Naive thymus-derived CD4-positive, alpha-beta T cell (primary cell): ENCODE data around the gene TMEM14C. TPM values are rescaled to one million over a fixed set of nuclear protein-coding genes. Genes with fewer than 3 reads are reported as not detected.

Experiments used
- ATAC-seq: fragments of 150-1000 bp; cut with Tn5 transposase; 2 replicates; pipeline ENCODE4 v1.10.0; 2021; ENCODE audit warnings: mild to moderate bottlenecking, moderate library complexity
- CTCF ChIA-PET: fragments of 350-600 bp; sonication (Branson Sonifier 250); formaldehyde crosslinking; loops from one replicate; lab custom pipeline; 2021; ENCODE audit warnings: antibody characterized with exemption; lab: Charles Lee
- POLR2A ChIA-PET: fragments of 350-600 bp; sonication (Branson Sonifier 250); formaldehyde crosslinking; loops from one replicate; lab custom pipeline; 2021; ENCODE audit warnings: antibody characterized with exemption, inconsistent platforms; lab: Charles Lee
- DNase-seq, 9 donors: peaks; one replicate each; pipeline versions ENCODE4 v3.0.0 to v3.0.0-alpha.2; 2020 to 2022; ENCODE audit warnings: mixed read lengths in 1 of 9
- H3K27ac ChIP-seq: one replicate; pipeline ENCODE4 v1.7.0; 2013; ENCODE audit warnings: mild to moderate bottlenecking, low read depth, low read length, moderate library complexity
- H3K27me3 ChIP-seq, 2 donors: one replicate each; pipeline ENCODE4 v1.7.0; 2013; ENCODE audit warnings: low read length in 2 of 2, mild to moderate bottlenecking in 2 of 2, moderate library complexity in 2 of 2; ENCODE audit not compliant: control insufficient read depth in 2 of 2, insufficient read depth in 2 of 2
- H3K36me3 ChIP-seq, 3 experiments: 1 replicate in 2 of 3; 2 replicates in 1 of 3; pipeline ENCODE4 v1.7.0; 2013; ENCODE audit warnings: low read length in 3 of 3, mild to moderate bottlenecking in 3 of 3, moderate library complexity in 1 of 3; ENCODE audit not compliant: insufficient read depth in 3 of 3, control insufficient read depth in 2 of 3
- H3K4me1 ChIP-seq, 2 donors: one replicate each; pipeline ENCODE4 v1.7.0; 2013; ENCODE audit warnings: low read length in 2 of 2, mild to moderate bottlenecking in 2 of 2, moderate library complexity in 1 of 2; ENCODE audit not compliant: control insufficient read depth in 2 of 2, insufficient read depth in 2 of 2
- H3K4me3 ChIP-seq: 2 replicates; pipeline ENCODE4 v1.7.0; 2013; ENCODE audit warnings: mild to moderate bottlenecking, low read length
- H3K9me3 ChIP-seq, 3 experiments: 1 replicate in 2 of 3; 2 replicates in 1 of 3; pipeline ENCODE4 v1.7.0; 2013; ENCODE audit warnings: low read length in 3 of 3; ENCODE audit not compliant: control insufficient read depth in 2 of 3
- H3K27ac Mint-ChIP-seq, 9 donors: one replicate each; pipeline ENCODE4 v1.8.0; 2020 to 2022; ENCODE audit warnings: mixed read lengths in 9 of 9, mild to moderate bottlenecking in 8 of 9, moderate library complexity in 5 of 9, inconsistent platforms in 2 of 9
- H3K27me3 Mint-ChIP-seq, 5 donors: one replicate each; pipeline ENCODE4 v1.8.0; 2021 to 2022; ENCODE audit warnings: mixed read lengths in 5 of 5, mild to moderate bottlenecking in 1 of 5
- H3K36me3 Mint-ChIP-seq, 5 donors: one replicate each; pipeline ENCODE4 v1.8.0; 2020 to 2022; ENCODE audit warnings: mixed read lengths in 5 of 5, mild to moderate bottlenecking in 3 of 5, inconsistent platforms in 1 of 5
- H3K4me1 Mint-ChIP-seq, 7 donors: one replicate each; pipeline ENCODE4 v1.8.0; 2020 to 2022; ENCODE audit warnings: mixed read lengths in 7 of 7, mild to moderate bottlenecking in 3 of 7, inconsistent platforms in 1 of 7
- H3K4me3 Mint-ChIP-seq, 10 donors: one replicate each; pipeline ENCODE4 v1.8.0; 2020 to 2022; ENCODE audit warnings: mild to moderate bottlenecking in 10 of 10, mixed read lengths in 10 of 10, moderate library complexity in 6 of 10, inconsistent platforms in 2 of 10
- H3K9me3 Mint-ChIP-seq, 11 donors: one replicate each; pipeline ENCODE4 v1.8.0; 2020 to 2022; ENCODE audit warnings: mixed read lengths in 11 of 11, mild to moderate bottlenecking in 4 of 11, inconsistent platforms in 1 of 11, moderate library complexity in 1 of 11
- intact Hi-C, 2 donors: fragments of 100-400 bp; cut with micrococcal nuclease; formaldehyde crosslinking; loops; one replicate each; pipeline ENCODE4 v1.15.1; 2023
- polyA plus RNA-seq, 2 donors: library from polyadenylated mRNA; unstranded; fragments of 300-500 nt; fragmentation: Illumina TruSeq; gene quantifications; one replicate each; pipeline ENCODE4 v1.2.3, GENCODE V29; 2021
- total RNA-seq, 6 experiments: library from RNA in 5 of 6; stranded (reverse) in 5 of 6; gene quantifications; 1 replicate in 5 of 6; 2 replicates in 1 of 6; pipeline ENCODE4 v1.2.3 and lab custom pipeline; 2021 to 2026

TMEM14C gene
- total and polyA plus RNA-seq, 7 experiments from 2014 or later: 20.2 to 172 (median 40.4) TPM

DNA sequence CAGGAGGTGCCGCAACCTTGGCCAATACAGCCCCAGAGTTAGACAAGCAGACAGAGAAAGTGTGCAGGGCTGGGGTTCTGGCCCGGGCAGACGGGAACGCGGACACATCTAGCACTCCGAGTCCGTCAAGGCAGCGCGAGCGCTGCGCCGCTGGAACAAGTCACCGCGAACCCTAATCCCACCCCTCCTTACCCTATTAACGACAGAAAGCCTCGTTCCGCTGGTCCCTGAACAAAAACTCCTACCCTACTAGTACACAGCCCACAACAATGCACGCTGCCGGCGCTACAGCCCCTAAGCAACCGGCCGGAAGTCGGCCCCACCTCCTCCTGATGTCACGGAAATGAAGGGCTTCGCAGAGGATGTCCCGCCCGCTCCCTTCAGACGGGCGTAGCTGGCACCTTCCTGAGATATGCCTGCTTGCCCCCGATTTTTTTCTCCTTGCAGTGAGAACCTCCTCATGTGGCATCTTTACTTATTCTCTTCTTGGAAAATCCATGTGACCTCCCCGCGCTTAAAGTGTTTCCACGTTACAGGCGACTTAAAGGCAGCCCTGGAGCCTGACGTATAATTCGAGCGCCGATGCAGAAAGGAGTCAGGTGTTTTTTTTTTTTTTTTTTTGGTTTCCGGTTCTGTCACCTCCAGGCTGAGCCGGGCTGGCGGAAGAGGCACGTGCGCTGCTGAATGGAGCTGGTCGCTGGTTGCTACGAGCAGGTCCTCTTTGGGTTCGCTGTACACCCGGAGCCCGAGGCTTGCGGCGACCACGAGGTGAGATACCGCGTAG is 28.4 kb upstream of the TMEM14C start, which contains the start of the genes C6orf52 and PAK1IP1:
Gene C6orf52 (minus strand): TSS at position 315 of the 784 bp plus-strand sequence. CDS start 7,066 bp downstream, outside the sequence.
Gene PAK1IP1 (plus strand): TSS at position 671 of the 784 bp plus-strand sequence. CDS start 14 bp downstream, at position 685.
- Histone ChIP-seq H3K4me3 (peak within 1 kb of the TSS; percentile 99), H3K9me3 (no peaks in the 10 kb centered on the region), H3K27ac (peak within 1 kb of the TSS; percentile 90), H3K36me3 (peaks cover 0 to 23% (median 0%) of the 10 kb centered on the region in 3 experiments), H3K27me3 (no peaks in the 10 kb centered on the region), H3K4me1 (peaks cover 13 to 18% of the 10 kb centered on the region in 2 donors)
- ATAC-seq: peak; percentile 95
- Mint-ChIP-seq H3K9me3 (peaks cover 0 to 8% (median 0%) of the 10 kb centered on the region in 11 donors), H3K4me1 (peaks cover 20 to 52% (median 49%) of the 10 kb centered on the region in 7 donors), H3K4me3 (peak within 1 kb of the TSS; percentile 88 to 98 (median 94)), H3K27ac (peak within 1 kb of the TSS; percentile 99 to 100 (median 100)), H3K36me3 (peaks cover 5 to 18% (median 11%) of the 10 kb centered on the region in 5 donors), H3K27me3 (peaks cover 0 to 4% (median 0%) of the 10 kb centered on the region in 5 donors)
- intact Hi-C loops: loop anchor here (1.0 to 10.0 kb wide), 15 partner anchors 29 to 1318 kb away; partner anchors contain the start of genes MAK (in 2 of the 2), TMEM14B (in 2 of the 2), TMEM14C (in 2 of the 2) and HIVEP1 (in 1 of the 2)
- peak; percentile 77 to 97 (median 96) for DNase-seq
- ChIA-PET CTCF (interaction anchor here (0.6 kb wide), 1 partner anchor 47 kb away, joined by 3 read pairs; no protein-coding TSS in a partner anchor), POLR2A (interaction anchor here (0.6 to 2.9 kb wide), 18 partner anchors 8 to 1394 kb away, joined by 3 to 46 read pairs (median 3); partner anchors contain the start of genes SMIM13, TMEM14B and TMEM14C)

DNA sequence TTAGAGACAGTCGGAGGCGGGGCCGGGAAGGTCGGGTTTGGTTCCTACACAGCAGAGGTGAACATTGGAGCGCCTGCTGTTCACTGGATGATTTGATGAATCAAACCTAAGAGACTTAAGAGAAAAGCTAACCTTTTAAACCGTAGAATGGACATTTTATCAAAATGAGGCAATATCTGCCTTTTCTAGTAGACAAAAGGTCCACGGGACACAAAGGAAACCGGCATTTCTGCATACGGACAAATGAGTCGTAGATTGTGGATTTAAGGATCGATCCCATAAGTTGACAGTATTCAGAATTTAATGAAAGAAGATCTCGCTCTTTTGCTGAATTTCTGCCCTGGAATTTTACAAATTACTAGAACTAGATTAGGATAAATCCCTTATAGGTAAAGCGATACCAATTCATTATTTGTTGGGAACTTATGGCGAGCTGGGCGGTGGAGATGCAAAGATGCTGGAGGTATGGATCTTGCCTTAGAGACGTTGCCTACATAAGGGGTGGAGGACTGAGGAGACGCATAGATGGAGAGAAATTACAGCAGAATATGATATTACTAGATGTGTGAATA is 27.7 kb upstream of the TMEM14C start:
- H3K36me3 ChIP-seq: peaks cover 0 to 28% (median 0%) of the 10 kb centered on the region in 3 experiments
- H3K4me3 ChIP-seq: peak overlapping the region; percentile 99
- POLR2A ChIA-PET: interaction anchor here (0.6 to 2.9 kb wide), 14 partner anchors 8 to 1394 kb away, joined by 3 to 46 read pairs (median 4); partner anchors contain the start of genes NEDD9, SMIM13, TMEM14B and TMEM14C
- Mint-ChIP-seq H3K4me3 (peak overlapping the region; percentile 88 to 98 (median 94)), H3K9me3 (peaks cover 0 to 8% (median 0%) of the 10 kb centered on the region in 11 donors), H3K27me3 (peaks cover 0 to 4% (median 0%) of the 10 kb centered on the region in 5 donors), H3K27ac (peak overlapping the region; percentile 99 to 100 (median 100)), H3K36me3 (peaks cover 5 to 19% (median 12%) of the 10 kb centered on the region in 5 donors), H3K4me1 (peaks cover 20 to 52% (median 49%) of the 10 kb centered on the region in 7 donors)
- peak overlapping the region; percentile 90 for H3K27ac ChIP-seq
- ATAC-seq: no peak
- CTCF ChIA-PET: interaction anchor here (0.6 kb wide), 1 partner anchor 47 kb away, joined by 3 read pairs; no protein-coding TSS in a partner anchor
- H3K4me1 ChIP-seq: peaks cover 13 to 18% of the 10 kb centered on the region in 2 donors
- no peaks in the 10 kb centered on the region for H3K27me3 ChIP-seq
- no peak for DNase-seq
- H3K9me3 ChIP-seq: no peaks in the 10 kb centered on the region
- intact Hi-C loops: loop anchor here in 1 of 2 donors (1.0 to 10.0 kb wide), 4 partner anchors 28 to 540 kb away; partner anchors contain the start of genes NEDD9, SMIM13 and TMEM14C

DNA sequence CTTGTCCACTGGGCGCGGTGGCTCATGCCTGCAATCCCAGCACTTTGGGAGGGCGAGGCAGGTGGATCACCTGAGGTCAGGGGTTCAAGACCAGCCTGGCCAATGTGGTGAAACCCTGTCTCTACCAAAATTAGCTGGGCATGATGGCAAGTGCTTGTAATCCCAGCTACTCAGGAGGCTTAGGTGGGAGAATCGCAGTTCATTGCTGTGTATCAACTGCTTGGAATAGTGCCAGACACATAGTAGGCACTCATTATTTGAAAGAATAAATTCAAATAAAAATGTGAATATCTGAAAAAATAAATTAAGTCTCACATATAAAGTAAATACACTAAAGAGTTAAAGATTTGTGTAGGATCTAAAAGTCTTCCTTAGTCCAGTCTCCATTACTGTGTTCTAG is 26.2 kb upstream of the TMEM14C start:
- no peaks in the 10 kb centered on the region for H3K27me3 ChIP-seq
- H3K36me3 Mint-ChIP-seq: peaks cover 9 to 25% (median 23%) of the 10 kb centered on the region in 5 donors
- intact Hi-C loops: loop anchor here in 1 of 2 donors (10.0 kb wide), 1 partner anchor 538 kb away; the partner anchor contains the start of gene NEDD9
- H3K36me3 ChIP-seq: peaks cover 0 to 41% (median 0%) of the 10 kb centered on the region in 3 experiments
- DNase-seq (no peak), ATAC-seq (no peak)
- POLR2A ChIA-PET: interaction anchor here (2.9 kb wide), 2 partner anchors 24 to 51 kb away, joined by 28 to 46 read pairs; partner anchors contain the start of genes TMEM14B and TMEM14C
- H3K4me1 ChIP-seq: peaks cover 13 to 18% of the 10 kb centered on the region in 2 donors
- peaks cover 0 to 8% (median 0%) of the 10 kb centered on the region in 11 donors for H3K9me3 Mint-ChIP-seq
- no peaks in the 10 kb centered on the region for H3K9me3 ChIP-seq
- CTCF ChIA-PET: no interaction called here
- H3K4me1 Mint-ChIP-seq: peaks cover 21 to 61% (median 57%) of the 10 kb centered on the region in 7 donors
- peak overlapping the region in 7 of 10 donors; percentile 47 to 95 (median 92) for H3K4me3 Mint-ChIP-seq
- peak overlapping the region in 5 of 9 donors; percentile 21 to 74 (median 71) for H3K27ac Mint-ChIP-seq
- peaks cover 0 to 4% (median 0%) of the 10 kb centered on the region in 5 donors for H3K27me3 Mint-ChIP-seq
- H3K4me3 ChIP-seq: no peak overlapping the region
- no peak overlapping the region for H3K27ac ChIP-seq

DNA sequence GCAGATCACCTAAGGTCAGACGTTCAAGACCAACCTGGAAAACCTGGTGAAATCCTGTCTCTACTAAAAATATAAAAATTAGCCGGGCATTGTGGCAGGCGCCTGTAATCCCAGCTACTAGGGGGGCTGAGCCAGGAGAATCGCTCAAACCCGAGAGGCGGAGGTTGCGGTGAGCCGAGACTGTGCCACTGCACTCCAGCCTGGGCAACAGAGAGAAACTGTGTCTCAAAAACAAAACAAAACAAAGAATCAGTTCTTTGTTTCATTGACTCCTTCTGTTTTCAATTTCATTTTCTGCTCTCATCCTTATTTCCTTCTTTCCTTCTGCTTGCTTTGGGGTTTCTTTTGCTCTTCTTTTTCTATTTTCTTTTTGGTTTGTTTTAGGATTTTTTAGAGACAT is 8.9 kb upstream of the TMEM14C start:
- peaks cover 0 to 3% (median 0%) of the 10 kb centered on the region in 3 experiments for H3K9me3 ChIP-seq
- DNase-seq (no peak), ATAC-seq (no peak)
- Mint-ChIP-seq H3K4me1 (peaks cover 0 to 20% (median 0%) of the 10 kb centered on the region in 7 donors), H3K27me3 (no peaks in the 10 kb centered on the region), H3K27ac (peak overlapping the region in 2 of 9 donors; percentile 47 to 68), H3K4me3 (no peak overlapping the region), H3K36me3 (peaks cover 0 to 24% (median 3%) of the 10 kb centered on the region in 5 donors), H3K9me3 (peaks cover 0 to 6% (median 0%) of the 10 kb centered on the region in 11 donors)
- ChIA-PET CTCF (no interaction called here), POLR2A (interaction anchor here (0.7 kb wide), 1 partner anchor 60 kb away, joined by 5 read pairs; no protein-coding TSS in a partner anchor)
- no peaks in the 10 kb centered on the region for H3K27me3 ChIP-seq
- H3K27ac ChIP-seq: no peak overlapping the region
- peaks cover 0 to 4% (median 3%) of the 10 kb centered on the region in 3 experiments for H3K36me3 ChIP-seq
- H3K4me1 ChIP-seq: no peaks in the 10 kb centered on the region
- intact Hi-C loops: no loop called here
- H3K4me3 ChIP-seq: no peak overlapping the region

DNA sequence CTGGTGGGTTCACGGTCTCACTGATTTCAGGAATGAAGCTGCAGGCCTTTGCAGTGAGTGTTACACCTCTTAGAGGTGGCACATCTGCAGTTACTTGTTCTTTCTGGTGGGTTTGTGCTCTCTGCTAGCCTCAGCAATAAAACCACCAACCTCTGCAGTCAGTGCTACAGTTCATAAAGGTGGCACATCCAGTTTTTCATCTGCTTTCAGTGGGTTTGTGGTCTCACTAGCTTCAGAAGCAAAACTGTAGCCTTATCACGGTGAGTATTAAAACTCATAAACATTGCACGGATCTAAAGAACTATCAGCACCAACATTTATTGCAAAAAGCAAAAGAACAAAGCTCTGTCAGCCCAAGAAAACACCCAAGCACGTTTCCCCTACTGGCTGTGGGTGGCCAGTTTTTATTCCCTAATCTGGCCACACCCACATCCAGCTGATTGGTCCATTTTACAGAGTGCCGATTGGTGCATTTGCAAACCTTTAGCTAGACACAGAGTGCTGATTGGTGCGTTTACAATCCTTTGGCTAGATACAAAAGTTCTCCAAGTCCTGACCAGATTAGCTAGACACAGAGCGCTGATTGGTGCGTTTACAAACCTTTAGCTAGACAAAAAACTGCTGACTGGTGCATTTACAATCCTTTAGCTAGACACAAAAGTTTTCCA is 3.4 kb upstream of the TMEM14C start:
- Mint-ChIP-seq H3K36me3 (peaks cover 0 to 20% (median 0%) of the 10 kb centered on the region in 5 donors), H3K4me1 (peaks cover 12 to 52% (median 36%) of the 10 kb centered on the region in 7 donors), H3K27ac (peak overlapping the region; percentile 38 to 97 (median 78)), H3K4me3 (peak overlapping the region; percentile 73 to 96 (median 87)), H3K9me3 (peaks cover 0 to 11% (median 0%) of the 10 kb centered on the region in 11 donors), H3K27me3 (no peaks in the 10 kb centered on the region)
- ChIA-PET POLR2A (interaction anchor here (0.6 to 6.4 kb wide), 6 partner anchors 9 to 617 kb away, joined by 3 to 72 read pairs (median 7); partner anchors contain the start of genes C6orf52, PAK1IP1 and TMEM14B), CTCF (interaction anchor here (1.1 kb wide), 1 partner anchor 9 kb away, joined by 3 read pairs; no protein-coding TSS in a partner anchor)
- Histone ChIP-seq H3K36me3 (no peaks in the 10 kb centered on the region), H3K9me3 (peaks cover 0 to 3% (median 0%) of the 10 kb centered on the region in 3 experiments), H3K27me3 (no peaks in the 10 kb centered on the region), H3K27ac (no peak overlapping the region), H3K4me3 (peak overlapping the region; percentile 61), H3K4me1 (peaks cover 10 to 11% of the 10 kb centered on the region in 2 donors)
- intact Hi-C loops: loop anchor here in 1 of 2 donors (1.0 kb wide), 1 partner anchor 191 kb away; no protein-coding TSS in a partner anchor
- DNase-seq (peak in 7 of 9 donors; percentile 21 to 71 (median 39)), ATAC-seq (peak; percentile 43)
